ENCODE measurements around the gene INO80.

The INO80 gene

GRCh38 chr15:40981186-40981585, 134.9 kb downstream of the INO80 start:
- no peak overlapping the region for H3K4me3 ChIP-seq (ENCODE audit: low read depth, low read length)
- no peak for TF ChIP-seq CTCF (IDR thresholded peaks at IDR 0.05; ENCODE audit: borderline replicate concordance, insufficient read depth, low read depth, low read length)

- no peak for TF ChIP-seq CTCF (IDR thresholded peaks at IDR 0.05; ENCODE audit: borderline replicate concordance, insufficient read depth, low read depth, low read length)
- no peak overlapping the region for H3K4me3 ChIP-seq (ENCODE audit: low read depth, low read length)
Measured at GRCh38 chr15:40978562-40978961, 137.5 kb downstream of the INO80 start.

GRCh38 chr15:40978141-40978540, 137.9 kb downstream of the INO80 start:
- no peak overlapping the region for H3K4me3 ChIP-seq (ENCODE audit: low read depth, low read length)
- no peak for TF ChIP-seq CTCF (IDR thresholded peaks at IDR 0.05; ENCODE audit: borderline replicate concordance, insufficient read depth, low read depth, low read length)

- H3K4me3 ChIP-seq (ENCODE audit: low read depth, low read length): no peak overlapping the region
- TF ChIP-seq CTCF (IDR thresholded peaks at IDR 0.05; ENCODE audit: borderline replicate concordance, insufficient read depth, low read depth, low read length): no peak
Measured at GRCh38 chr15:40976819-40977218, 139.3 kb downstream of the INO80 start.

GRCh38 chr15:40974879-40975278, 141.2 kb downstream of the INO80 start:
- H3K4me3 ChIP-seq (ENCODE audit: low read depth, low read length): no peak overlapping the region
- TF ChIP-seq CTCF (IDR thresholded peaks at IDR 0.05; ENCODE audit: borderline replicate concordance, insufficient read depth, low read depth, low read length): no peak

GRCh38 chr15:40969363-40969762, 146.7 kb downstream of the INO80 start:
- no peak for TF ChIP-seq CTCF (IDR thresholded peaks at IDR 0.05; ENCODE audit: borderline replicate concordance, insufficient read depth, low read depth, low read length)
- no peak overlapping the region for H3K4me3 ChIP-seq (ENCODE audit: low read depth, low read length)

GRCh38 chr15:40968290-40969085, 147.6 kb downstream of the INO80 start:
- no peak for TF ChIP-seq CTCF (IDR thresholded peaks at IDR 0.05; ENCODE audit: borderline replicate concordance, insufficient read depth, low read depth, low read length)
- no peak overlapping the region for H3K4me3 ChIP-seq (ENCODE audit: low read depth, low read length)

All from GM12875 (cell line).